ENCODE results near the gene FAM131A.

Gene FAM131A

DNA sequence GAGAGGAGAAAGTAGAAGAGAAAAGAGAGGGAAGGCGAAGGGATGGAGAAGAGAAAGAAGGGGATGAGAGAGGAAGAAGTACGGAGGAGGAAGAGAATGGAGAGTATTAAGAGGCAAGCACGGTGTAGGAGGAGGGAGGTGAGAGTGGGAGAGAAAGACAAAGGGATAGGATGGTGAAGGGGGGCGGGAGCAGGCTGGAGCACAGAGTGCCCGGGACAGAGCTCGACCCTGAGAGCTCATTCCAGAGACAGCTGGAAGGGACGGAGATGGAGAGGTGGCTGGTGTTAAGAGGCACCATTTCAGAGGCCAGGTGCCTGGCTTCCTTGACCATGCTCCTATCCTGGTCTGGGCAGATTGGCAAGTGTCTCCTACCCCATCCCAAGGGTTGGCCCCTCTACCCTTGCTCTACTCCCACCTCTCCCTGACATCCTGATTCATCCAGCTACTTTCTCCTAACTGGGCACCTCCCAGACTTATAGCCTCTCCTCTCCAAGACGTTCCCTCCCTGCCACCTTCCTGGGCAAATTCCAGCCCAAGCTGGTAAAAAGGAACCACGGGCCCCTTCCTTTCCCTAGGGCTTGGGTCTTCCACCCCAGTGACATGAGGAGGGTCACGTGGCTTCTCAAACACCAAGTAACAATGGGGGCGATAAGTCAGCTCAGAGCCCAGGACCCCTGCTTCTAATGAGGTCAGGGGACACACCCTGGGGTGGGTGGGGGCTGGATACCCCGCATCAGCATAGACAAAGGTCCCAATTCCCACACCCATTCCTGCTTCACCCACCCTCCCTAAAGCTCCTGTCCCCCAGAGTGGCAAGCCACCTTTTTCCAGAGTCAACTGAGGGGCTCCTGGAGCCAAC is 22.9 kb downstream of the FAM131A start (continued):
- TF ChIP-seq ZNF146 (tag by site-specific recombination; IDR thresholded peaks at IDR 0.05): no peak
- no peak for TF ChIP-seq ZNF626 (tag by site-specific recombination; IDR thresholded peaks at IDR 0.05)
- no peak for TF ChIP-seq ZSCAN16 (tag by site-specific recombination; IDR thresholded peaks at IDR 0.05)
- TF ChIP-seq SCRT2 (tag by site-specific recombination; IDR thresholded peaks at IDR 0.05): no peak
- peak; percentile 71 for TF ChIP-seq ZNF366 (tag by site-specific recombination; conservative IDR thresholded peaks at IDR 0.05)
- TF ChIP-seq ZNF600 (tag by site-specific recombination; IDR thresholded peaks at IDR 0.05): 0 out of 2 replicates have a peak, but pooled peaks have one; percentile 8
- TF ChIP-seq, protein P1, sequence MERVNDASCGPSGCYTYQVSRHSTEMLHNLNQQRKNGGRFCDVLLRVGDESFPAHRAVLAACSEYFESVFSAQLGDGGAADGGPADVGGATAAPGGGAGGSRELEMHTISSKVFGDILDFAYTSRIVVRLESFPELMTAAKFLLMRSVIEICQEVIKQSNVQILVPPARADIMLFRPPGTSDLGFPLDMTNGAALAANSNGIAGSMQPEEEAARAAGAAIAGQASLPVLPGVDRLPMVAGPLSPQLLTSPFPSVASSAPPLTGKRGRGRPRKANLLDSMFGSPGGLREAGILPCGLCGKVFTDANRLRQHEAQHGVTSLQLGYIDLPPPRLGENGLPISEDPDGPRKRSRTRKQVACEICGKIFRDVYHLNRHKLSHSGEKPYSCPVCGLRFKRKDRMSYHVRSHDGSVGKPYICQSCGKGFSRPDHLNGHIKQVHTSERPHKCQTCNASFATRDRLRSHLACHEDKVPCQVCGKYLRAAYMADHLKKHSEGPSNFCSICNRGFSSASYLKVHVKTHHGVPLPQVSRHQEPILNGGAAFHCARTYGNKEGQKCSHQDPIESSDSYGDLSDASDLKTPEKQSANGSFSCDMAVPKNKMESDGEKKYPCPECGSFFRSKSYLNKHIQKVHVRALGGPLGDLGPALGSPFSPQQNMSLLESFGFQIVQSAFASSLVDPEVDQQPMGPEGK (tag by site-specific recombination; IDR thresholded peaks at IDR 0.05): no peak
- TF ChIP-seq HIC1 (tag by site-specific recombination; IDR thresholded peaks at IDR 0.05): 0 out of 2 replicates have a peak, but pooled peaks have one; percentile 24
- no peak for TF ChIP-seq ZBTB7A (tag by site-specific recombination; IDR thresholded peaks at IDR 0.05; ENCODE audit: low read depth)
- TF ChIP-seq ZNF404 (tag by site-specific recombination; IDR thresholded peaks at IDR 0.05): no peak
- TF ChIP-seq SP2 (tag by site-specific recombination; IDR thresholded peaks at IDR 0.05): peak; percentile 34; the same call in 1 of the 2 replicates
- TF ChIP-seq ZFHX2 (tag by site-specific recombination; conservative IDR thresholded peaks at IDR 0.05): peak; percentile 90
- TF ChIP-seq KLF7 (tag by site-specific recombination; IDR thresholded peaks at IDR 0.05; ENCODE audit: borderline replicate concordance): no peak

GRCh38 chr3:184360929-184361531 is 23.6 kb downstream of the FAM131A start:
- ChIA-PET CTCF (interaction anchor here (0.7 to 3.3 kb wide), 4 partner anchors 12 to 180 kb away, joined by 3 to 13 read pairs (median 4); no protein-coding TSS in a partner anchor), POLR2A (interaction anchor here (0.6 to 2.7 kb wide), 5 partner anchors 10 to 15 kb away, joined by 3 to 9 read pairs (median 3); no protein-coding TSS in a partner anchor)
- Histone ChIP-seq H3K4me3 (ENCODE audit: low read depth, low read length) (peak overlapping the region; percentile 84), H3K36me3 (ENCODE audit: control insufficient read depth in 2 of 2, insufficient read depth in 1 of 2, low read length in 2 of 2) (peaks cover 0 to 41% of the 10 kb centered on the region in 2 experiments; a peak in 2 of 3 replicates), H3K27ac (ENCODE audit: extremely low read depth, low read depth, low read length) (peak overlapping the region; percentile 88; the same call in 1 of the 2 replicates), H3K9me3 (ENCODE audit: control insufficient read depth, insufficient read depth, low read depth, low read length) (no peaks in the 10 kb centered on the region), H3K4me1 (ENCODE audit: control insufficient read depth, insufficient read depth, low read length) (no peaks in the 10 kb centered on the region)
- TF ChIP-seq ZNF518A (tag by site-specific recombination; conservative IDR thresholded peaks at IDR 0.05; ENCODE audit: low read depth) (no peak), ZNF366 (tag by site-specific recombination; conservative IDR thresholded peaks at IDR 0.05) (no peak), ZNF302 (tag by site-specific recombination; IDR thresholded peaks at IDR 0.05; ENCODE audit: low read depth) (no peak), ELK4 (IDR thresholded peaks at IDR 0.05; ENCODE audit: borderline replicate concordance, low read depth, low read length) (no peak), ZNF133 (tag by site-specific recombination; IDR thresholded peaks at IDR 0.05) (no peak), ZNF157 (tag by site-specific recombination; IDR thresholded peaks at IDR 0.05) (no peak), ZNF624 (tag by site-specific recombination; IDR thresholded peaks at IDR 0.05) (no peak)
- TF ChIP-seq, protein P2, sequence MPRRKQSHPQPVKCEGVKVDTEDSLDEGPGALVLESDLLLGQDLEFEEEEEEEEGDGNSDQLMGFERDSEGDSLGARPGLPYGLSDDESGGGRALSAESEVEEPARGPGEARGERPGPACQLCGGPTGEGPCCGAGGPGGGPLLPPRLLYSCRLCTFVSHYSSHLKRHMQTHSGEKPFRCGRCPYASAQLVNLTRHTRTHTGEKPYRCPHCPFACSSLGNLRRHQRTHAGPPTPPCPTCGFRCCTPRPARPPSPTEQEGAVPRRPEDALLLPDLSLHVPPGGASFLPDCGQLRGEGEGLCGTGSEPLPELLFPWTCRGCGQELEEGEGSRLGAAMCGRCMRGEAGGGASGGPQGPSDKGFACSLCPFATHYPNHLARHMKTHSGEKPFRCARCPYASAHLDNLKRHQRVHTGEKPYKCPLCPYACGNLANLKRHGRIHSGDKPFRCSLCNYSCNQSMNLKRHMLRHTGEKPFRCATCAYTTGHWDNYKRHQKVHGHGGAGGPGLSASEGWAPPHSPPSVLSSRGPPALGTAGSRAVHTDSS (tag by site-specific recombination; IDR thresholded peaks at IDR 0.05): no peak
- TF ChIP-seq, protein P3, sequence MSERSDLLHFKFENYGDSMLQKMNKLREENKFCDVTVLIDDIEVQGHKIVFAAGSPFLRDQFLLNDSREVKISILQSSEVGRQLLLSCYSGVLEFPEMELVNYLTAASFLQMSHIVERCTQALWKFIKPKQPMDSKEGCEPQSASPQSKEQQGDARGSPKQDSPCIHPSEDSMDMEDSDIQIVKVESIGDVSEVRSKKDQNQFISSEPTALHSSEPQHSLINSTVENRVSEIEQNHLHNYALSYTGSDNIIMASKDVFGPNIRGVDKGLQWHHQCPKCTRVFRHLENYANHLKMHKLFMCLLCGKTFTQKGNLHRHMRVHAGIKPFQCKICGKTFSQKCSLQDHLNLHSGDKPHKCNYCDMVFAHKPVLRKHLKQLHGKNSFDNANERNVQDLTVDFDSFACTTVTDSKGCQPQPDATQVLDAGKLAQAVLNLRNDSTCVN (tag by site-specific recombination; optimal IDR thresholded peaks at IDR 0.05): peak; percentile 27
